GM21737 (cell line): ENCODE data around the gene EPS8L1.
A peak's percentile ranks its signal among the peaks of the same experiment; 100 is the strongest.

ENCODE experiments used
- ATAC-seq: cut with Tn5 transposase; IDR thresholded peaks from one replicate; pipeline ENCODE4 v1.9.1; 2021; ENCODE audit warnings: mild to moderate bottlenecking, moderate library complexity; ENCODE audit not compliant: unreplicated experiment

Gene EPS8L1

GRCh38 chr19:55079400-55080038 lies 3.9 kb downstream of the EPS8L1 start:
- ATAC-seq = no peak

DNA sequence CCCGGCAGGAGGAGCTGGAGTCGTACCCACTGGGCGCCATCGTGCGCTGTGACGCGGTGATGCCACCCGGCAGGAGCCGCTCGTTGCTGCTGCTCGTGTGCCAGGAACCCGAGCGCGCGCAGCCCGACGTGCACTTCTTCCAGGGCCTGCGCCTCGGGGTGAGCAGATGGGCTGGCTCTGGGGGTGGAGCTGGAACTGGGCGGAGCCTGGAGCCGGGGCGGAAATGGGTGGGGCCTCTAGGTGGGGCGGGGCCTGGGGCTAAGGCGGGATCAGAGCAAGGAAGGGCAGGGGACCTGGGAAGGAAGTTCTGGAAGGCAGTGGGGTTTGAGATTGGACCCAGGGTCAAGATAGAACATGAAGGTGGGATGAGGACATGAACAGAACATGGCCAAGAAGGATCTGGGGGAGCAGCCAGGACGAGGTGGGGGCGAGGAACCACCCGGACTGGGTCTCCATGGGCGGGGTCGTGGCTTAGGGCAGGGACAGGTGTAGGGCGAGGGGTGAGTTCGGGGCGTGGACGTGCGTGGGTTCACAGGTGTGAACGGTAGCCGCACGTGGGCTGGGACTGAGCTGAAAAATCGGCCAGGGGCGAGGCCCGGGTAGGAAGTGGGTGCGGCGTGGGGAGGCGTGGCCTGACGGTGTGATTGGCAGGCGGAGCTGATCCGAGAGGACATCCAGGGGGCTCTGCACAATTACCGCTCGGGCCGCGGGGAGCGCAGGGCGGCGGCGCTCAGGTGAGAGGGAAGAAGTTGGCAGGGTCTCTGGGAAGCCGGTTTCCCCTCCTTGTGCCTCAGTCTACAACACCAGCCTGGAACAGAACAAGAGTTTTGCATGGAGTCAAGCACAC lies 4.7 kb downstream of the EPS8L1 start:
- ATAC-seq = no peak

DNA sequence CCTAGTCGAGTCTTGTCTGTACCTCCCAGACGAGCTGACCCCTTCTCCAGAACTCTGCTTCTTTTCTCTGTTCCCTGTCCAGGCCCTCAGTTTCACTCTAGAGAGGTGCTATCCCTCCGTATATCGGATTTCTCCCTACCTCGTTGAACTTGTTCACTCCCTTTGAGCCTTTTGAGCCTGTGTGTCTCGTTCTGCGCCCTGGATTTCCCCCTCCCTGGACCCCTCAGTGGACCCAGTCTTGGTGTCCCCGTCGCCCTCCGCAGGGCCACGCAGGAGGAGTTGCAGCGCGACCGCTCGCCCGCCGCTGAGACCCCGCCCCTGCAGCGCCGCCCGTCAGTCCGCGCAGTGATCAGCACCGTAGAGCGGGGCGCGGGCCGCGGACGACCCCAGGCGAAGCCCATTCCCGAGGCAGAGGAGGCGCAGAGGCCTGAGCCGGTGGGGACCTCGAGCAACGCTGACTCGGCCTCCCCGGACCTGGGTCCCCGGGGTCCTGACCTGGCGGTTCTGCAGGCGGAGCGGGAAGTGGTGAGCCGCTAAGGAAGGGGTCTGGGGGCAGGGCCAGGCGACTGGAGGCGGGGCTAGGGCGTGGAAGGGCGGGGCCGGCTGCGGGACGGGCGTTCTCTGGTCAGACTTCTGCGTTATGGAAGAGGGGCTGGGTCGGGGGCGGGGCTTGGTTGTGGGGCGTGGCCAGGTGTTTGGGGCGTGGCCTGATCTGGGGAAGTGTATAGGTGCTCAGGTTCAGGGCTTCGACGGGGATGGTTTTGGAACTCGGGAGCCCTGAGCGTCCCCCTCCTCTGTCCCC lies 5.5 kb downstream of the EPS8L1 start:
- ATAC-seq = peak; percentile 64

DNA sequence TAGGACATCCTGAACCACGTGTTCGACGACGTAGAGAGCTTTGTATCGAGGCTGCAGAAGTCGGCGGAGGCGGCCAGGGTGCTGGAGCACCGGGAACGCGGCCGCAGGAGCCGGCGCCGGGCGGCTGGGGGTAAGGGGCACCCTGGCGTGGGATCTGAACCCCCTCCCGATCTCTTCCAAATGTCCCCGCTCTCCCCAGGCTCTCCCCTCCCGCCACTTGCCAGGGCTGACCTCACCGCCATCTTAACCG lies 6.0 kb downstream of the EPS8L1 start:
- ATAC-seq = no peak

GRCh38 chr19:55082020-55082851 lies 6.6 kb downstream of the EPS8L1 start:
- no peak for ATAC-seq

- no peak for ATAC-seq
Measured at GRCh38 chr19:55083004-55083850, 7.6 kb downstream of the EPS8L1 start.

DNA sequence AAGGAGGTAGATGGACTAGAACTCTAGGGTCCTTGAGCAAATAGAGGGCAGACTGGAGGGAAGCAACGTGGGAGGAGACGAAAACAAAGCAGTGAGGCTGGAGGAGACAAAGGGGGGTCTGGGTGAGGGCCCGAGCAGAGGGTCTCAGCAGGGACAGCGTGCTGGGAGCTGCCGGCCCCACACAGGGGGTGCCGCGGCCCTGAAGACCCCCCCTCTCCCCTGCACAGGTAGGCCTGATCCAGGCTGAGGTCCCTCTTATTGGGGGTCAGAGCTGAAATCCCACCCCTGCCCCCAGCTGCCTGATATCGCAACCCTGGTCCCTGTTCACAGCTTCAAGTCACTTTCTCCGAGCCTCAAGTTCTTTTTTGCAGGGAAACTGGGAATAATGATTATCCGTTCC lies 8.7 kb downstream of the EPS8L1 start:
- no peak for ATAC-seq

- no peak for ATAC-seq
Measured at GRCh38 chr19:55085923-55086715, 10.4 kb downstream of the EPS8L1 start.

- ATAC-seq = no peak
Measured at GRCh38 chr19:55086730-55087541, 11.3 kb downstream of the EPS8L1 start.

DNA sequence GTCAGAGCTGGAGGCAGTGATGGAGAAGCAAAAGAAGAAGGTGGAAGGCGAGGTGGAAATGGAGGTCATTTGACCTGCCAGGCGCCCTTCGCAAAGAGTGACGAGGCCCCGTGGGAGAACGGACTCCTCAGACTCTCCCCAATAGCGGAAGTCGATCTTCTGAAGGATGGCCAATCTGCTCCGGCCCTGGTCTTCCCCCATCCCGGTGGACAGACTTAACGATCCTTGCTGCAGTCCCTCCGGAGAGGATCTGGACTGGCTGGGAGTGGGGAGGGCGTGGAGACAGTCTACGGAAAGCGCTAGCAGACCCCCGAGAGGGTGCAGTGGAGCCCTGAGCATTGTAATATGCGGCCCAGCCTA lies 11.9 kb downstream of the EPS8L1 start:
- ATAC-seq = no peak

DNA sequence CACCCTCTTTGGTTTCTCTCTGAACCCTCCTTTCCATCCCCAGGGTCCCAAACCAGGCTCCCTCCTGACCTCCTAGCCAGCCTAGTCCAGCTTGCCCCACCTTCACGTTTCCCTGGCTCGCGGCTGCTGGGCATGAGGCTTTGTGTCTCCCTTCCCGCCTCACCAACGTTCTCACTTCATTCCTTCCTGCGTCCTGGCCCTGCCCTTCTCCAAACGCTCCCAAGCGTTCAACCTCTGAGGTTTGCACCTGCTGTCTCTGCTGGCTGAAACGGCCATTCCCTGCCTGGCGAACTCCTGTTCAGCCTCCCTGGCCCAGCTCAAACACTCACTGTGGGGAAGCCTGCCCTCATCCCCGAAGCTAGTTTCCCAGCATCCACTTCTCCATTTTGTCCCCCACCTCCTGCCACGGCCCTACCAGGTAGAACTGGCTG lies 12.4 kb downstream of the EPS8L1 start:
- no peak for ATAC-seq

DNA sequence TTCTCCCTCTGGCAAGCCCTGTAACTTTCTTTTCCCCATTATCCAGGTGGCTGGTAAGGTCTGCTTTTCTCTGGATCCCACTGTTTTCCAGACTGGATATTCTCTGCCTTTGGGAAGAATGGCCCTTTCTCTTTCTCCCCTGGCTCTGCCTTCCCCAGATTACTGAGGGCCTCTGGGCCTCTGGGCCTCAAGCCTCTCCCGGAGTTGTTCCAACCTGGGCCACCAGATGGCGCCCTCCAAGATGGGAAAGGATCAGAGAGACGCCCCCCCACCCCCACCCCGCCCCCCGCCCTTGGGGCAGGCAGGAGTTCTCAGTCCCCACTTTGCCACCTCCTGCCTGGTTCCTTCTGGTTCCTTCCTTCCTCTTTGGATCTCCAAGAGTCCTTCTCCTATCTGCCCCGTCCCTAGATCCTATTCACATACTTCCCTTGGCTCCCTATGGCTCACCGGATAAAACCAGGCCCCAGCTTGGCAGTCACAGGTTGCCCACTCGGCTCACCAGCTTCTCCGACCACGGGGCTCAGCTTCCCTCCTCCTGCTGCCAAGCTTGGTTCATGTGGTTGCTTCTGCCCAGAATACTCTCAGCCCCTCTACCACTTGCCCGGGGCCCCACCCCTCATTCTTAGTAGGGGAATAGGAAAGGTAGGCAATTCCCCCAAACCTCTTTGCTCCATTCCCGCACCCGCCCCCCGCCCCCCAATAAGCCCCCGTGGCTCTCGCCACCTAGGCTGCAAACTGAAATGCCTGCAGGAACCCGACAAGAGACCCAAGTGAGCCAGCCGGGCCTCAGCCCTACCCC lies 13.1 kb downstream of the EPS8L1 start:
- ATAC-seq = no peak

GRCh38 chr19:55089342-55089944 lies 13.8 kb downstream of the EPS8L1 start:
- no peak for ATAC-seq

GRCh38 chr19:55090564-55090963 lies 14.9 kb downstream of the EPS8L1 start:
- ATAC-seq = no peak

DNA sequence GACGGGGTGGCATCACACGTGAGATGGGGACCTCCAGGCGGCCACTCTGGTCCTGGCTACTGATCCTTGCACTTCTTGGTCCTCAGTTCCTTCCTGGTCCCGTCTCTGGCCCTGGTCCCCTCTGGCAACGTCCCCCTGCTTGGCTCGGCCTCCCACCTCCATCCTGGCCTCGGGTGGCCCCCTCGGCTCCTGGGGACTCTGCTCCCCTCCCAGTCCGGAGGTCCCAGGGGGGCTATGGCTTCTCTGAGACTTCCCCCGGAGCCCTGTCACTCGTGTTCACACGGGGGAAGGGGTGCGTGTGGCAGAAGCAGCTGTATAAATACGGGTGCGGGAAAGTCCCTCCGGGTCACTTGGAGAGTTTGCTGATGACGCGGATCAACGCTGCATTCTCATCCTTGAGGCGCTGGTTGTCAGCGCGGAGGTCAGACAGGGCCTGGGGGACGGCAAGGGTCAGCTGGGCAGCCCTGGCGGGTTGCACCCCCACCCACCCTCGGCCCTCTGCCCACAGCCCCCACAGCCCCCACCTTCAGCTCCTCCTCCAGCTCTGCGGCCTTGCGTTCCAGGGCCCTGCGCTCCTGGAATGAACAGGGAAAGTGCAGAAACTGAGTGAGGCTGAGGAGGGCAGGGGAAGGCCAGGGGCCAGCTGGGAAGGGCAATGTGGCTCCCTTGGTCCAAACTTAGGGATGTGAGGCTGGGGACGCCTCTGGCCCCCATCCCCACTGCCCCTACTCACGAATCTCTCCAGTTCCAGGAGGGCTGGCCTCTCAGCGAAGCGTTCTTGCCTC lies 15.6 kb downstream of the EPS8L1 start:
- ATAC-seq = no peak

DNA sequence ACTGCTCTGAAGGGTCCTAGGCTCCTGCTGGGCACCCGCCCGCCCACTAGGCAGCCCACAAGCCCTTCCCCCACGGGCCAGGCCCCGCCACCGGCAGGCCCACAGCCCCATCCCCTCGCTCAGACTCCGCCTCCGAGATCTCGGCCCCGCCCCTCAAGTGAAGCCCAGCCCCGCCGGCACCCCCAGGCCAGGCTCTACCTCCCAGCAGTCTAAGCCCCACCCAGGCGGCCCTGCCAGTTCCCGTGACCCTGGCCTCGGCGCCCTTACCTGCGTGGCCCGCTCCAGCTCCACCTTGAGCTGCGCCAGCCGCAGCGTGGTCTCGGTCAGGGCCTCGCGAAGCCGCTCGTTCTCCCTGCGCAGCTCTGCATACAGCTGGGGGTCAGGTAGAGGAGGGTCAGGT lies 16.3 kb downstream of the EPS8L1 start:
- ATAC-seq = no peak
